ENCODE data around the gene CDX2.
"Not testable (repeated sequence)": the region's sequence is repeated elsewhere in the genome, so short reads cannot be mapped to it uniquely, and the experiment has no call there.

CDX2 gene

GRCh38 chr13:27966641-27967202, 2.4 kb downstream of the CDX2 start:
- Histone ChIP-seq H3K9me3 (ENCODE audit: insufficient read depth, low read length) (no peaks in the 10 kb centered on the region), H3K4me1 (ENCODE audit: low read length) (no peaks in the 10 kb centered on the region), H3K9ac (ENCODE audit: low read length) (no peak overlapping the region), H3K79me2 (ENCODE audit: low read length) (no peaks in the 10 kb centered on the region), H3K27ac (ENCODE audit: low read length) (no peak overlapping the region), H3K36me3 (replicated peaks; ENCODE audit: low read depth, low read length) (no peaks in the 10 kb centered on the region), H3K27me3 (ENCODE audit: low read depth, low read length) (no peaks in the 10 kb centered on the region), H4K20me1 (ENCODE audit: insufficient read depth, low read length) (no peaks in the 10 kb centered on the region), H2AFZ (ENCODE audit: low read depth, low read length) (no peak overlapping the region), H3K4me2 (ENCODE audit: low read length) (no peak overlapping the region), H3K4me3 (ENCODE audit: low read length) (no peak overlapping the region)
- TF ChIP-seq CTCF (IDR thresholded peaks at IDR 0.05; ENCODE audit: low read depth, low read length) = no peak
- TF ChIP-seq EZH2phosphoT487 (IDR thresholded peaks at IDR 0.05; ENCODE audit: low read depth) = no peak

- H3K4me3 ChIP-seq (ENCODE audit: low read length) = no peak overlapping the region
- no peaks in the 10 kb centered on the region for H3K36me3 ChIP-seq (replicated peaks; ENCODE audit: low read depth, low read length)
- H4K20me1 ChIP-seq (ENCODE audit: insufficient read depth, low read length) = no peaks in the 10 kb centered on the region
- no peak overlapping the region for H2AFZ ChIP-seq (ENCODE audit: low read depth, low read length)
- H3K27me3 ChIP-seq (ENCODE audit: low read depth, low read length) = no peaks in the 10 kb centered on the region
- H3K9ac ChIP-seq (ENCODE audit: low read length) = no peak overlapping the region
- H3K4me1 ChIP-seq (ENCODE audit: low read length) = no peaks in the 10 kb centered on the region
- H3K9me3 ChIP-seq (ENCODE audit: insufficient read depth, low read length) = no peaks in the 10 kb centered on the region
- no peak overlapping the region for H3K4me2 ChIP-seq (ENCODE audit: low read length)
- H3K79me2 ChIP-seq (ENCODE audit: low read length) = no peaks in the 10 kb centered on the region
- H3K27ac ChIP-seq (ENCODE audit: low read length) = no peak overlapping the region
- no peak for TF ChIP-seq EZH2phosphoT487 (IDR thresholded peaks at IDR 0.05; ENCODE audit: low read depth)
- no peak for TF ChIP-seq CTCF (IDR thresholded peaks at IDR 0.05; ENCODE audit: low read depth, low read length)
Measured at GRCh38 chr13:27965740-27966640, 3.1 kb downstream of the CDX2 start.

DNA sequence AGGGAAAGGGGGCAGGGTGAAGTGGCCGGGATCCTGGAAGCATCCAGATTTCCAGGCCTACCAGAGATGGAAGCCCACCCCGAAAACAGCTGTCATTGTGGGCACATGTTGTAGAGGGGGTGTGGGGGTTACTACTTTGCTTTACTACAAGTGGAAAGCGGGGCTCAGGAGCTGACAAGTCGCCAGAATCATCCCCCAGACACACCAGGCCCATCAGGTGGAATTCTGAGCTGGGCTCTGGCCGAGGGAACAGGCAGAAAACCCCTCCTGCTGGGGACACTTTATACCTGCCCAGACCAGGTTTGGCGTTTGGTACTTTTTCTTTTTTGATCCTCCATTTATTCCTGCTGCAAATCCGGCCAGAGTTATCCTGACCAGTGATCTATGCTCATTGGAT, 3.8 kb downstream of the CDX2 start:
- Histone ChIP-seq H3K4me2 (ENCODE audit: low read length) (no peak overlapping the region), H3K9me3 (ENCODE audit: insufficient read depth, low read length) (no peaks in the 10 kb centered on the region), H3K4me1 (ENCODE audit: low read length) (no peaks in the 10 kb centered on the region), H3K4me3 (ENCODE audit: low read length) (no peak overlapping the region), H3K9ac (ENCODE audit: low read length) (no peak overlapping the region), H2AFZ (ENCODE audit: low read depth, low read length) (no peak overlapping the region), H3K79me2 (ENCODE audit: low read length) (no peaks in the 10 kb centered on the region), H3K27me3 (ENCODE audit: low read depth, low read length) (no peaks in the 10 kb centered on the region), H3K27ac (ENCODE audit: low read length) (no peak overlapping the region), H3K36me3 (replicated peaks; ENCODE audit: low read depth, low read length) (no peaks in the 10 kb centered on the region), H4K20me1 (ENCODE audit: insufficient read depth, low read length) (no peaks in the 10 kb centered on the region)
- no peak for TF ChIP-seq EZH2phosphoT487 (IDR thresholded peaks at IDR 0.05; ENCODE audit: low read depth)
- TF ChIP-seq CTCF (IDR thresholded peaks at IDR 0.05; ENCODE audit: low read depth, low read length) = no peak

GRCh38 chr13:27964741-27965323, 4.3 kb downstream of the CDX2 start:
- TF ChIP-seq CTCF (IDR thresholded peaks at IDR 0.05; ENCODE audit: low read depth, low read length) (no peak), EZH2phosphoT487 (IDR thresholded peaks at IDR 0.05; ENCODE audit: low read depth) (no peak)
- H3K27me3 ChIP-seq (ENCODE audit: low read depth, low read length) = no peaks in the 10 kb centered on the region

GRCh38 chr13:27964206-27964605, 4.9 kb downstream of the CDX2 start:
- H3K27me3 ChIP-seq (ENCODE audit: low read depth, low read length); H3K79me2 ChIP-seq (ENCODE audit: low read length); H3K4me3 ChIP-seq (ENCODE audit: low read length); H3K36me3 ChIP-seq (replicated peaks; ENCODE audit: low read depth, low read length); H4K20me1 ChIP-seq (ENCODE audit: insufficient read depth, low read length); H3K9ac ChIP-seq (ENCODE audit: low read length); H3K4me1 ChIP-seq (ENCODE audit: low read length); H2AFZ ChIP-seq (ENCODE audit: low read depth, low read length); H3K9me3 ChIP-seq (ENCODE audit: insufficient read depth, low read length); H3K27ac ChIP-seq (ENCODE audit: low read length); H3K4me2 ChIP-seq (ENCODE audit: low read length): not testable (repeated sequence)

More at GRCh38 chr13:27964741-27965323, 4.3 kb downstream of the CDX2 start:
- Histone ChIP-seq H3K9me3 (ENCODE audit: insufficient read depth, low read length) (no peaks in the 10 kb centered on the region), H3K79me2 (ENCODE audit: low read length) (no peaks in the 10 kb centered on the region), H3K4me3 (ENCODE audit: low read length) (no peak overlapping the region), H3K27ac (ENCODE audit: low read length) (no peak overlapping the region), H2AFZ (ENCODE audit: low read depth, low read length) (no peak overlapping the region), H3K9ac (ENCODE audit: low read length) (no peak overlapping the region), H3K36me3 (replicated peaks; ENCODE audit: low read depth, low read length) (no peaks in the 10 kb centered on the region), H3K4me2 (ENCODE audit: low read length) (no peak overlapping the region), H4K20me1 (ENCODE audit: insufficient read depth, low read length) (no peaks in the 10 kb centered on the region), H3K4me1 (ENCODE audit: low read length) (no peaks in the 10 kb centered on the region)

Measured in OCI-LY3 (cell line).